Cardiac muscle cell (in vitro differentiated cells and primary cell): ENCODE measurements around the gene SH2D3C. TPM values are rescaled to one million over a fixed set of nuclear protein-coding genes. Genes with fewer than 3 reads are reported as not detected.

ENCODE experiments used
- DNase-seq, 2 donors: peaks; one replicate each; pipeline versions ENCODE4 v3.0.0 to v3.0.0-alpha.2; 2010 to 2017; ENCODE audit warnings: low read depth in 1 of 2, low spot score in 1 of 2
- H3K27ac ChIP-seq: fragments of 200-600 bp; sonication (generic); 2 replicates; pipeline ENCODE4 v1.5.1; 2016
- H3K27me3 ChIP-seq: fragments of 200-600 bp; sonication (generic); 2 replicates; pipeline ENCODE4 v1.6.0; 2016; ENCODE audit warnings: control low read depth
- H3K36me3 ChIP-seq: fragments of 200-600 bp; sonication (generic); 2 replicates; pipeline ENCODE4 v1.5.1; 2016; ENCODE audit warnings: control low read depth
- H3K4me1 ChIP-seq: fragments of 200-600 bp; sonication (generic); 2 replicates; pipeline ENCODE4 v1.8.1; 2017; ENCODE audit warnings: low read depth, mild to moderate bottlenecking, mixed run types
- H3K4me3 ChIP-seq: fragments of 200-600 bp; sonication (generic); 2 replicates; pipeline ENCODE4 v1.5.1; 2016; ENCODE audit warnings: mild to moderate bottlenecking
- H3K9me3 ChIP-seq: fragments of 200-600 bp; sonication (generic); 2 replicates; pipeline ENCODE4 v1.5.1; 2017; ENCODE audit warnings: low read depth, mild to moderate bottlenecking, control low read depth
- polyA plus RNA-seq: library from polyadenylated mRNA; unstranded; fragments of >200 nt; fragmentation: Nextera tagmentation; extraction: Ambion mirVana; gene quantifications from 2 replicates; pipeline ENCODE4 v1.2.1, GENCODE V29; 2016
- total RNA-seq: library from RNA; depleted of rRNA; stranded (reverse); fragments of >200 nt; gene quantifications from 2 replicates; pipeline ENCODE4 v1.2.3, GENCODE V29; 2016
- TF ChIP-seq, protein P1 (sequence below): IDR thresholded peaks from 2 replicates; pipeline ENCODE4 v1.5.1; 2012; ENCODE audit warnings: low read depth, mild to moderate bottlenecking, low read length

The SH2D3C gene
- total and polyA plus RNA-seq, 2 experiments from 2014 or later, result 3.7 to 9.9 TPM

- no peak overlapping the region for H3K4me3 ChIP-seq
- H3K9me3 ChIP-seq, result no peaks in the 10 kb centered on the region
- TF ChIP-seq, protein P1, sequence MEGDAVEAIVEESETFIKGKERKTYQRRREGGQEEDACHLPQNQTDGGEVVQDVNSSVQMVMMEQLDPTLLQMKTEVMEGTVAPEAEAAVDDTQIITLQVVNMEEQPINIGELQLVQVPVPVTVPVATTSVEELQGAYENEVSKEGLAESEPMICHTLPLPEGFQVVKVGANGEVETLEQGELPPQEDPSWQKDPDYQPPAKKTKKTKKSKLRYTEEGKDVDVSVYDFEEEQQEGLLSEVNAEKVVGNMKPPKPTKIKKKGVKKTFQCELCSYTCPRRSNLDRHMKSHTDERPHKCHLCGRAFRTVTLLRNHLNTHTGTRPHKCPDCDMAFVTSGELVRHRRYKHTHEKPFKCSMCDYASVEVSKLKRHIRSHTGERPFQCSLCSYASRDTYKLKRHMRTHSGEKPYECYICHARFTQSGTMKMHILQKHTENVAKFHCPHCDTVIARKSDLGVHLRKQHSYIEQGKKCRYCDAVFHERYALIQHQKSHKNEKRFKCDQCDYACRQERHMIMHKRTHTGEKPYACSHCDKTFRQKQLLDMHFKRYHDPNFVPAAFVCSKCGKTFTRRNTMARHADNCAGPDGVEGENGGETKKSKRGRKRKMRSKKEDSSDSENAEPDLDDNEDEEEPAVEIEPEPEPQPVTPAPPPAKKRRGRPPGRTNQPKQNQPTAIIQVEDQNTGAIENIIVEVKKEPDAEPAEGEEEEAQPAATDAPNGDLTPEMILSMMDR, result no peak
- H3K27me3 ChIP-seq, result no peaks in the 10 kb centered on the region
- H3K27ac ChIP-seq, result no peak overlapping the region
- DNase-seq, result peak in 1 of 2 donors; percentile 24
- H3K36me3 ChIP-seq, result no peaks in the 10 kb centered on the region
- peaks cover 9% of the 10 kb centered on the region for H3K4me1 ChIP-seq
Observed at GRCh38 chr9:127735530-127736185, 42.8 kb downstream of the SH2D3C start.

- Histone ChIP-seq H3K27me3 (no peaks in the 10 kb centered on the region), H3K36me3 (no peaks in the 10 kb centered on the region), H3K9me3 (no peaks in the 10 kb centered on the region), H3K27ac (peak within 1 kb of the TSS; percentile 73), H3K4me1 (peaks cover 2% of the 10 kb centered on the region), H3K4me3 (peak within 1 kb of the TSS; percentile 65)
- TF ChIP-seq, protein P1, result peak; percentile 92
- DNase-seq, result peak; percentile 99
Observed at GRCh38 chr9:127734747-127735529, 43.5 kb downstream of the SH2D3C start, which contains the start of gene TOR2A. TOR2A (minus strand) TSS chr9:127735294; CDS start chr9:127735270, 24 bp downstream.

DNA sequence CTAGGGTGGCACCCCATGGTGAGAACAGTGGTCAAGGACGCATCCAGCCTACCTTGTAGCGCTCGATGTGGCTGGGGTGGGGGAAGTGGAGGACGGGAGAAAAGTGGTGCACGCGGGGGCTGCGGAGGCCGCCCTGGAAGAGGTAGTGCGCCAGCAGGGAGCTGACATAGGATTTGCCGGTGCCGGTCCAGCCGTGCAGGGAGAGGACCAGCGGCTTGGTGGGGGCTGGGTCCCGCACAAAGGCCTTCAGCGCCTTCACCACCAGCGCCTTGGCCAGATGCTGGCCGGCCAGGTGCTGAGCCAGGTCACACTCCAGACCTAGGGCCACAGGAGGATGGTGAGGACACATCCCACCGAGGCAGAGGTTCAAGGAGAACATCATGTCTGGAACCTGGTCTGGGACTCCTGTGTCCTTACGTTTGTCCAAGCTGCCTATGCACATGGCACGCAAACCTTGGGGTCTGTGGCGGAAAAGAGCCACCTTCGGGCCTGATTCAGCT lies 44.2 kb downstream of the SH2D3C start:
- no peaks in the 10 kb centered on the region for H3K4me1 ChIP-seq
- TF ChIP-seq, protein P1, result no peak
- DNase-seq, result no peak
- H3K36me3 ChIP-seq, result no peaks in the 10 kb centered on the region
- H3K9me3 ChIP-seq, result no peaks in the 10 kb centered on the region
- peak overlapping the region; percentile 65 for H3K4me3 ChIP-seq
- no peak overlapping the region for H3K27ac ChIP-seq
- H3K27me3 ChIP-seq, result no peaks in the 10 kb centered on the region

GRCh38 chr9:127733614-127734013 lies 44.9 kb downstream of the SH2D3C start:
- Histone ChIP-seq H3K27me3 (no peaks in the 10 kb centered on the region), H3K27ac (no peak overlapping the region), H3K4me1 (no peaks in the 10 kb centered on the region), H3K36me3 (no peaks in the 10 kb centered on the region), H3K9me3 (no peaks in the 10 kb centered on the region), H3K4me3 (no peak overlapping the region)
- TF ChIP-seq, protein P1, result no peak
- no peak for DNase-seq

- no peaks in the 10 kb centered on the region for H3K36me3 ChIP-seq
- no peaks in the 10 kb centered on the region for H3K9me3 ChIP-seq
- H3K4me1 ChIP-seq, result no peaks in the 10 kb centered on the region
- no peak for DNase-seq
- no peaks in the 10 kb centered on the region for H3K27me3 ChIP-seq
- TF ChIP-seq, protein P1, result no peak
- no peak overlapping the region for H3K4me3 ChIP-seq
- H3K27ac ChIP-seq, result no peak overlapping the region
Observed at GRCh38 chr9:127732444-127732843, 46.0 kb downstream of the SH2D3C start.
